Naive thymus-derived CD4-positive, alpha-beta T cell (primary cell): ENCODE data around the gene MPV17L. TPM values are rescaled to one million over a fixed set of nuclear protein-coding genes. Genes with fewer than 3 reads are reported as not detected.

Experiments
- ATAC-seq: fragments of 150-1000 bp; cut with Tn5 transposase; 2 replicates; pipeline ENCODE4 v1.10.0; 2021; ENCODE audit warnings: mild to moderate bottlenecking, moderate library complexity
- CTCF ChIA-PET: fragments of 350-600 bp; sonication (Branson Sonifier 250); formaldehyde crosslinking; loops from one replicate; lab custom pipeline; 2021; ENCODE audit warnings: antibody characterized with exemption; lab: Charles Lee
- POLR2A ChIA-PET: fragments of 350-600 bp; sonication (Branson Sonifier 250); formaldehyde crosslinking; loops from one replicate; lab custom pipeline; 2021; ENCODE audit warnings: antibody characterized with exemption, inconsistent platforms; lab: Charles Lee
- DNase-seq, 9 donors: peaks; one replicate each; pipeline versions ENCODE4 v3.0.0 to v3.0.0-alpha.2; 2020 to 2022; ENCODE audit warnings: mixed read lengths in 1 of 9
- H3K27ac ChIP-seq: one replicate; pipeline ENCODE4 v1.7.0; 2013; ENCODE audit warnings: mild to moderate bottlenecking, low read depth, low read length, moderate library complexity
- H3K27me3 ChIP-seq, 2 donors: one replicate each; pipeline ENCODE4 v1.7.0; 2013; ENCODE audit warnings: low read length in 2 of 2, mild to moderate bottlenecking in 2 of 2, moderate library complexity in 2 of 2; ENCODE audit not compliant: control insufficient read depth in 2 of 2, insufficient read depth in 2 of 2
- H3K36me3 ChIP-seq, 3 experiments: 1 replicate in 2 of 3; 2 replicates in 1 of 3; pipeline ENCODE4 v1.7.0; 2013; ENCODE audit warnings: low read length in 3 of 3, mild to moderate bottlenecking in 3 of 3, moderate library complexity in 1 of 3; ENCODE audit not compliant: insufficient read depth in 3 of 3, control insufficient read depth in 2 of 3
- H3K4me1 ChIP-seq, 2 donors: one replicate each; pipeline ENCODE4 v1.7.0; 2013; ENCODE audit warnings: low read length in 2 of 2, mild to moderate bottlenecking in 2 of 2, moderate library complexity in 1 of 2; ENCODE audit not compliant: control insufficient read depth in 2 of 2, insufficient read depth in 2 of 2
- H3K4me3 ChIP-seq: 2 replicates; pipeline ENCODE4 v1.7.0; 2013; ENCODE audit warnings: mild to moderate bottlenecking, low read length
- H3K9me3 ChIP-seq, 3 experiments: 1 replicate in 2 of 3; 2 replicates in 1 of 3; pipeline ENCODE4 v1.7.0; 2013; ENCODE audit warnings: low read length in 3 of 3; ENCODE audit not compliant: control insufficient read depth in 2 of 3
- H3K27ac Mint-ChIP-seq, 9 donors: one replicate each; pipeline ENCODE4 v1.8.0; 2020 to 2022; ENCODE audit warnings: mixed read lengths in 9 of 9, mild to moderate bottlenecking in 8 of 9, moderate library complexity in 5 of 9, inconsistent platforms in 2 of 9
- H3K27me3 Mint-ChIP-seq, 5 donors: one replicate each; pipeline ENCODE4 v1.8.0; 2021 to 2022; ENCODE audit warnings: mixed read lengths in 5 of 5, mild to moderate bottlenecking in 1 of 5
- H3K36me3 Mint-ChIP-seq, 5 donors: one replicate each; pipeline ENCODE4 v1.8.0; 2020 to 2022; ENCODE audit warnings: mixed read lengths in 5 of 5, mild to moderate bottlenecking in 3 of 5, inconsistent platforms in 1 of 5
- H3K4me1 Mint-ChIP-seq, 7 donors: one replicate each; pipeline ENCODE4 v1.8.0; 2020 to 2022; ENCODE audit warnings: mixed read lengths in 7 of 7, mild to moderate bottlenecking in 3 of 7, inconsistent platforms in 1 of 7
- H3K4me3 Mint-ChIP-seq, 10 donors: one replicate each; pipeline ENCODE4 v1.8.0; 2020 to 2022; ENCODE audit warnings: mild to moderate bottlenecking in 10 of 10, mixed read lengths in 10 of 10, moderate library complexity in 6 of 10, inconsistent platforms in 2 of 10
- H3K9me3 Mint-ChIP-seq, 11 donors: one replicate each; pipeline ENCODE4 v1.8.0; 2020 to 2022; ENCODE audit warnings: mixed read lengths in 11 of 11, mild to moderate bottlenecking in 4 of 11, inconsistent platforms in 1 of 11, moderate library complexity in 1 of 11
- intact Hi-C, 2 donors: fragments of 100-400 bp; cut with micrococcal nuclease; formaldehyde crosslinking; loops; one replicate each; pipeline ENCODE4 v1.15.1; 2023
- polyA plus RNA-seq, 2 donors: library from polyadenylated mRNA; unstranded; fragments of 300-500 nt; fragmentation: Illumina TruSeq; gene quantifications; one replicate each; pipeline ENCODE4 v1.2.3, GENCODE V29; 2021
- total RNA-seq, 6 experiments: library from RNA in 5 of 6; stranded (reverse) in 5 of 6; gene quantifications; 1 replicate in 5 of 6; 2 replicates in 1 of 6; pipeline ENCODE4 v1.2.3 and lab custom pipeline; 2021 to 2026

MPV17L gene
- total and polyA plus RNA-seq, 7 experiments from 2014 or later, result 0.05 to 0.31 (median 0.12) TPM; not detected in 4

DNA sequence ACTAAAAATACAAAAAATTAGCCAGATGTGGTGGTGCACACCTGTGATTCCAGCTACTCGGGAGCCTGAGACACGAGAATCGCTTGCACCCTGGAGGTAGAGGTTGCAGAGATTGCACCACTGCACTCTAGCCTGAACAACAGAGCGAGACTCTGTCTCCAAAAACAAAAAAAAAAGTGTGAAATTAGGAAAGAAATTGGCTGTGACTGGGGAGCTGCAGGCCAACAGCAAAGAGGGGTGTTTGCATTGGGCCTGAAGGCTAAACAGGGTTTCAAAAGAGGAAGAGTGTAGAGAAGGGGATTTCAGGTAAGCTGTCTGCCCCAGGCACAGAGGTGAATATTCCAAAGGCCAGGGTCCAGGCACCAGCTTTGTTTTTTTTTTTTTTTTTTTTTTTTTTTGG, 48.2 kb downstream of the MPV17L start:
- Mint-ChIP-seq H3K4me1 (peaks cover 0 to 4% (median 0%) of the 10 kb centered on the region in 7 donors), H3K27ac (no peak overlapping the region), H3K27me3 (no peaks in the 10 kb centered on the region), H3K9me3 (peaks cover 0 to 15% (median 6%) of the 10 kb centered on the region in 11 donors), H3K36me3 (peaks cover 0 to 6% (median 0%) of the 10 kb centered on the region in 5 donors), H3K4me3 (no peak overlapping the region)
- no peak for DNase-seq
- Histone ChIP-seq H3K4me1 (no peaks in the 10 kb centered on the region), H3K9me3 (no peaks in the 10 kb centered on the region), H3K27ac (no peak overlapping the region), H3K4me3 (no peak overlapping the region), H3K27me3 (no peaks in the 10 kb centered on the region), H3K36me3 (no peaks in the 10 kb centered on the region)
- ATAC-seq, result no peak
- ChIA-PET CTCF (no interaction called here), POLR2A (interaction anchor here (0.6 kb wide), 1 partner anchor 222 kb away, joined by 3 read pairs; no protein-coding TSS in a partner anchor)
- intact Hi-C loops, result no loop called here

DNA sequence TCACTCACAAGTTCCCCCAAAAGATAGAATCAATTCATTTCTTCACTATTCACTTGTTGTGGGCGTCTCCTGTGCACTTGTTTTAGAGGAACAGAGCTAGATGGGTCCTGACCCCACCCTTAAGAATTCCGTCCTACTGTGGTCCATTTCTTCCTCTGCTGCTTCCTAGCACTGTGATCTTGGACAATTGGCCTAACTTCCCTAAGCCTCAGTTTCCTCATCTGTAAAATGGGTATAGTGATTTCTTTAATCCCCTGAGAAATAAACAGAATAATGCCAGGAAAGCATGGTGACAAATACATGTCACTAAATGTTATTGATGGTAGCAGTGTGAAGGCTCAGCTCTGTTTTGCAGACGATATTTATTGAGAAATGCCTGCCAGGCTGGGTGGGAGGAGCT, 48.7 kb downstream of the MPV17L start:
- no peak overlapping the region for H3K4me3 ChIP-seq
- POLR2A ChIA-PET, result no interaction called here
- H3K36me3 ChIP-seq, result no peaks in the 10 kb centered on the region
- no peaks in the 10 kb centered on the region for H3K4me1 ChIP-seq
- intact Hi-C loops, result no loop called here
- Mint-ChIP-seq H3K27ac (no peak overlapping the region), H3K27me3 (no peaks in the 10 kb centered on the region), H3K4me1 (peaks cover 0 to 4% (median 0%) of the 10 kb centered on the region in 7 donors), H3K4me3 (no peak overlapping the region), H3K36me3 (peaks cover 0 to 6% (median 0%) of the 10 kb centered on the region in 5 donors), H3K9me3 (peaks cover 0 to 15% (median 6%) of the 10 kb centered on the region in 11 donors)
- no peaks in the 10 kb centered on the region for H3K9me3 ChIP-seq
- H3K27me3 ChIP-seq, result no peaks in the 10 kb centered on the region
- H3K27ac ChIP-seq, result no peak overlapping the region
- ATAC-seq (no peak), DNase-seq (no peak)
- CTCF ChIA-PET, result no interaction called here

DNA sequence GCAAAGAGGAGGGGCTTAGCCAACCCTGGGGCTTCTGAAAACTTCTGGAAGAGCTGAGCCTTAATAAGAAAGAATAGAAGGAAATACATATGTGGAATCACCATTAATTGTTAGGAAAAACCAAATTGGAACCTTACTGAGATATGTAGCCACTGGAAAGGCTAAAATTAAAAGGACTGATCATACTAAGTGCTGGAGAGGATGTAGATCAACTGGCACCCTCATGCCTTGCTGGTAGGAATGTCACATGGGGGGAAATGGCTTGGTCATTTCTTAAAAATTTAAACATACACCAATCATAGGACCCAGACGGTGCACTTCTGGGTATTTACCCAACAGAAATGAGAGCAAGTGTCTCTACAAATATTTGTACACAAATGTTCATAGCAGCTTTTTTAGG, 49.9 kb downstream of the MPV17L start:
- Histone ChIP-seq H3K27me3 (no peaks in the 10 kb centered on the region), H3K27ac (no peak overlapping the region), H3K36me3 (no peaks in the 10 kb centered on the region), H3K4me1 (no peaks in the 10 kb centered on the region), H3K9me3 (no peaks in the 10 kb centered on the region), H3K4me3 (no peak overlapping the region)
- ChIA-PET CTCF (no interaction called here), POLR2A (no interaction called here)
- peaks cover 0 to 15% (median 6%) of the 10 kb centered on the region in 11 donors for H3K9me3 Mint-ChIP-seq
- no peaks in the 10 kb centered on the region for H3K27me3 Mint-ChIP-seq
- no peak overlapping the region for H3K27ac Mint-ChIP-seq
- H3K36me3 Mint-ChIP-seq, result peaks cover 0 to 6% (median 0%) of the 10 kb centered on the region in 5 donors
- intact Hi-C loops, result no loop called here
- peaks cover 0 to 4% (median 0%) of the 10 kb centered on the region in 7 donors for H3K4me1 Mint-ChIP-seq
- ATAC-seq (no peak), DNase-seq (no peak)
- no peak overlapping the region for H3K4me3 Mint-ChIP-seq

GRCh38 chr16:15446901-15447300, 51.3 kb downstream of the MPV17L start:
- intact Hi-C loops, result no loop called here
- no peak overlapping the region for H3K27ac ChIP-seq
- H3K9me3 ChIP-seq, result no peaks in the 10 kb centered on the region
- POLR2A ChIA-PET, result no interaction called here
- H3K27ac Mint-ChIP-seq, result no peak overlapping the region
- H3K4me1 Mint-ChIP-seq, result peaks cover 0 to 4% (median 0%) of the 10 kb centered on the region in 7 donors
- CTCF ChIA-PET, result no interaction called here
- no peak overlapping the region for H3K4me3 Mint-ChIP-seq
- no peaks in the 10 kb centered on the region for H3K27me3 ChIP-seq
- peaks cover 0 to 6% (median 0%) of the 10 kb centered on the region in 5 donors for H3K36me3 Mint-ChIP-seq
- H3K4me1 ChIP-seq, result no peaks in the 10 kb centered on the region
- peaks cover 0 to 3% (median 0%) of the 10 kb centered on the region in 5 donors for H3K27me3 Mint-ChIP-seq
- H3K36me3 ChIP-seq, result no peaks in the 10 kb centered on the region
- DNase-seq, result no peak
- peaks cover 0 to 15% (median 6%) of the 10 kb centered on the region in 11 donors for H3K9me3 Mint-ChIP-seq
- no peak overlapping the region for H3K4me3 ChIP-seq
- ATAC-seq, result no peak

GRCh38 chr16:15450624-15451023, 55.1 kb downstream of the MPV17L start:
- Histone ChIP-seq H3K4me3 (no peak overlapping the region), H3K36me3 (no peaks in the 10 kb centered on the region), H3K4me1 (no peaks in the 10 kb centered on the region), H3K27me3 (no peaks in the 10 kb centered on the region), H3K9me3 (no peaks in the 10 kb centered on the region), H3K27ac (no peak overlapping the region)
- ChIA-PET POLR2A (no interaction called here), CTCF (interaction anchor here (0.6 kb wide), 1 partner anchor 245 kb away, joined by 7 read pairs; no protein-coding TSS in a partner anchor)
- no peak overlapping the region for H3K27ac Mint-ChIP-seq
- H3K4me1 Mint-ChIP-seq, result peaks cover 0 to 4% (median 0%) of the 10 kb centered on the region in 7 donors
- no peak for ATAC-seq
- DNase-seq, result no peak
- no peak overlapping the region for H3K4me3 Mint-ChIP-seq
- H3K9me3 Mint-ChIP-seq, result peaks cover 0 to 4% (median 0%) of the 10 kb centered on the region in 11 donors
- H3K27me3 Mint-ChIP-seq, result peaks cover 0 to 9% (median 0%) of the 10 kb centered on the region in 5 donors
- intact Hi-C loops, result no loop called here
- peaks cover 0 to 2% (median 0%) of the 10 kb centered on the region in 5 donors for H3K36me3 Mint-ChIP-seq

DNA sequence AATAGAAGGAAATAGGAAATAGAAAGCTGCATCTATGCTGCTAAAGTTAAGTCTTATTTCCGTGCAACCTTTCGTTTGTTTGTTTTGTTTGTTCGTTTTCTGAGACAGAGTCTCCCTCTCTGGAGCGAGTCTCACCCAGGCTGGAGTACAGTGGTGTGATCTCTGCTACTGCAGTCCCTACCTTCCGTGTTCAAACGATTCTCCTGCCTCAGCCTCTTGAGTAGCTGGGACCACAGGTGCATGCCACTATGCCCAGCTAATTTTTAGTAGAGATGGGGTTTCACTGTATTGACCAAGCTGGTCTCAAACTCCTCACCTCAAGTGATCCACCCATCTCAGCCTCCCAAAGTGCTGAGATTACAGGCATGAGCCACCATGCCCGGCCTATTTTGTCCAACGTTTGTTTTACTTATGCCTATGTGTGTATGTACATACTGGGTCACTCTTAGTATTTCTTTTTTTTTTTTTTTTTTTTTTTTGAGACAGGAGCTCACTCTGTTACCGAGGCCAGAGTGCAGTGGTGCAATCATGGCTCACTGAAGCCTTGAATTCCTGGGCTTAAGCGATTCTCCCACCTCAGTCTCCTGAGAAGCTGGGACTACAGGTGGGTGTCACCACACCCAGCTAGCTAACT, 55.7 kb downstream of the MPV17L start:
- Mint-ChIP-seq H3K4me3 (no peak overlapping the region), H3K27me3 (peaks cover 0 to 9% (median 0%) of the 10 kb centered on the region in 5 donors), H3K9me3 (peaks cover 0 to 2% (median 0%) of the 10 kb centered on the region in 11 donors), H3K36me3 (peaks cover 0 to 2% (median 0%) of the 10 kb centered on the region in 5 donors), H3K27ac (no peak overlapping the region), H3K4me1 (peaks cover 0 to 4% (median 0%) of the 10 kb centered on the region in 7 donors)
- ChIA-PET CTCF (no interaction called here), POLR2A (no interaction called here)
- Histone ChIP-seq H3K27me3 (no peaks in the 10 kb centered on the region), H3K9me3 (no peaks in the 10 kb centered on the region), H3K36me3 (no peaks in the 10 kb centered on the region), H3K4me1 (no peaks in the 10 kb centered on the region), H3K27ac (no peak overlapping the region), H3K4me3 (no peak overlapping the region)
- DNase-seq (no peak), ATAC-seq (no peak)
- intact Hi-C loops, result no loop called here
